ENCODE measurements around the gene COA3.

- no peak for TF ChIP-seq CTCF (IDR thresholded peaks at IDR 0.05; ENCODE audit: insufficient read depth, low read length, poor library complexity, severe bottlenecking)
- no peak for TF ChIP-seq EZH2phosphoT487 (conservative IDR thresholded peaks at IDR 0.05; ENCODE audit: low read length)
Observed at GRCh38 chr17:42846594-42847280, 48.2 kb upstream of the COA3 start.

All from SU-DHL-6 (cell line).